HG02678 (cell line): ENCODE results near the gene ZCCHC9.
"Not testable (repeated sequence)": the region's sequence is repeated elsewhere in the genome, so short reads cannot be mapped to it uniquely, and the experiment has no call there.

Experiments used
- ATAC-seq: cut with Tn5 transposase; IDR thresholded peaks from one replicate; pipeline ENCODE4 v1.9.1; 2021; ENCODE audit warnings: mild to moderate bottlenecking, moderate library complexity; ENCODE audit not compliant: unreplicated experiment

ZCCHC9 gene

DNA sequence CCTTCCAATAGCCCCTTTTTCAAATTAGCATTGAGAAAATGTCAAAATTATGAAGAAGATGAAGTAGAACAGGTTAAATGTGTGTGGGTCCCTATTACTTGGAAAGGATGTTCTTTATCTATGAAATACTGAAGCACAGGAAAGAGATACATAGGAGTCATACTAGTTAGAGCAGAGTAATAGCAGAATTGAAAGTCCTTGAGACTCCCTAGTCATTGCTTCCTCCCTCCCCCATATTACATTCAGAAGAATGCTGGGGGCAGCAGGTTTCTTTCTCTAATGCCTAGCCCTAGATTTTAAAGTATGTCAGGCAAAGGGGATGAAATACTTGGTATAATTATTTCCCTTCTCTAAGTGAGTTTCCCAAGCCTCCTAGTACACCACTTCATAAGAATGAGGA, 4.4 kb downstream of the ZCCHC9 start:
- no peak for ATAC-seq

DNA sequence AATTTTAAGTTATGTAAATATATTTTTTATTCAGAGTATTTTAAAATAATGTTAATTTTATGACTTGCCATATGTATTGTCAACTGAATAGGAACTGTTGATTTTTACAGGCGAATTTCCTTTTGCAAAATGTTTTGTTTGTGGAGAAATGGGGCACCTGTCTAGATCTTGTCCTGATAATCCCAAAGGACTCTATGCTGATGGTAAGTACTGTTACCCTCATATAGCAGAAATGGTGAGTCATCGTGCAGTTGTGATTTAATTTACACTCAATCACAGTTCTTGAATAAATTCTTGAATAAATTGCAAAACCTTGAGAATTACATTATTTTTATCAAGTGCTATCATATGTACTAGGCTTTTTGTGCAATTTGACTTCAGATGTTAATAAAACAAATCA, 7.4 kb downstream of the ZCCHC9 start:
- no peak for ATAC-seq

DNA sequence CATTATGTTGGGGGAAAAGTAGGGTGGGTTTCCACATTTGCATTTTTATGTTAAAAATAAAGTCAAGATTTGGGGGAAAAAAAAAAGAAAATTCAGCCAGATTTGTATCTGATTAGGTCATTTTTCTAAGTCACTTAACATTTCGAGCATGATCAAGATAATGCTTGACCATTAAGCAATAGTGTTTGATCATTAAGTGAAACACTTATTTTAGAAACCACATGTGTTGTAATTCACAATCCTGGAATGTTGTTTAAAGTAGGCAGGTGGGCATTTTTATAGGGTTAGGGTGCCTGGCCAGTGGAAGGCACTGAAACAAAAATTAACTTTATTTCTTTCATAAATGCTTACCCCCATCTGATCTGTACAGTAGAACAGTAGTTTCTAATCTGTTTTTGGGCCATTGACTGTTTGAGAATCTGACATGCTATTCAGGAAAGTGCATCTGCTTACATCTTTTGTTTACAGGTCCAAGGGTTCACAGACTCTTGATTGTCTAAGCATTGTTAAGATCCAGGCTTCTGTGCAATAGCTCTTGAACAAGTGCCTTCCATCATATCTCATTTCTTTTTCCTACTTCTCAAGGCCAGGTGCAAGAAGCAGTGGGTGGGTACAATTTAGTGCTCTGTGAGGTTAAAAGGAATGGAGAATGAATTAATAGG, 9.1 kb downstream of the ZCCHC9 start:
- no peak for ATAC-seq

DNA sequence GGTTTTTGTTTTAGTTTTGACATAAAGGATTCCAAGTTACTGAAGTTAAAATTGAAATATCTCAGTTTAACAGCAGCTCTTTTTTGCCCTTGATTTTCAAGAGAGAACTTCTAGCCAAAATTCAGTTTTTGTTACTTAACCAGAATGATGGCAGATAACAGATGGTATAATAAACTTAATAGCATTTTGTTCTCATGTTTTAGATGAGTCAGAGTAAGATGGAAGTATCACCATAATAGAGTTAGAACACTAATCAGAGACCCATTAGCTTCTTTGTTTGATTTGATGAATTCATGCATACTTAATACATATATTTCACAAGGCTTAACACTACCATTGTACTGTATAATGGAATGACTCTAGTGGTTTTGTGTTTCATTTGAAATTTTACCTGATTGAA, 11.9 kb downstream of the ZCCHC9 start:
- ATAC-seq: no peak

DNA sequence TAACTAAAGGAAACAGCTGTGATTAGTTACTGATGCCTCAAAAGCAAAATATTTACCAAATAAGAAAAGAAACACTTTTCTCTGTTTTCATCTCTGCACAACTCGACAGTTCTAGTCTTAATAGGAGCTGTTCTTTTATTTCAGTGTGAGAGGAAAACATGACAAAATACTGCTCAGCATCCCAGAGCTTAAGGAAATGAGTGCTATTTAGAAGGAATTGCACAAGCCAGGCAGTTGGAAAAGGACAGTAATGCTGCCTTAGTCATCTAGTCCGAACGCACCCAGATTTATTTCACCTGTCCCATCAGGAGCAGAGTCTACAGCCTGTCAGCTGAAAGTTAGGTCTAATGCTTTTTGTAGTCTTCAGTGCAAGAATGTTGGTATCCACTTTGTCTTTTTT, 12.3 kb downstream of the ZCCHC9 start:
- ATAC-seq: no peak

DNA sequence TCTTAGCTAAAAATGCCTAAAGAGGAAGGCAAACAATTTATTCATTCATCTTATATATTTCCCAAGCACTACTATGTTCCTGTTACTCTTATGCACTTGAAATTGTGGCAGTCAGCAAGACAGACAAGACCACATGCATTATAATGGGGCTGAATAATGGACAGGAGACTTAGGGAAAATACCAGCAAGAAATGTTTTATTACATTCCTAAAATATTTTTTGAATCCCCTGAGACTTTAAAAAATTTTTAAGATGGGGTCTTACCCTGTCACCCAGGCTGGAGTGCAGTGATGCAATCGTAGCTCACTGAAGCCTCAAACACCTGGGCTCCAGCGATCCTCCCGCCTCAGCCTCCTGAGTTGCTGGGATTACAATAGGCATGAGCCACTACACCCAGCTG, 13.2 kb downstream of the ZCCHC9 start:
- no peak for ATAC-seq

DNA sequence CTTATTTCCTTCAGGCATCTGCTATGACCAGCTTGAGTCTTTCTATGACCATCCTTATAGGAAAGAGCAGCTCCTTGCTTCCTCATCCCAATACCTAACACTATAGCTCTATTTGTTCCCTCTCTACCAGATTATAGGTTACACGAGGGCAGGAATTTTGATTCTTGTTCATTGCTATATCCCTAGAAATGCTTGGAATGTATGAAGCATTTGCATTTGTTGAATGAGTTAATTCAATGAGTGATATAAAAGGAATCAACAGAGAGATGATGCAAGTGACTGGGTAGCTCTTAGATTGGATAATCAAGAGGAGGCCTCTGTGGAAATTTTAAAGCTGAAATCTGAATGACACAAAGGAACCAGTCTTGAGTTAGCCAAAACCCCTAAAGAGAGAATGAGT, 13.9 kb downstream of the ZCCHC9 start:
- no peak for ATAC-seq

DNA sequence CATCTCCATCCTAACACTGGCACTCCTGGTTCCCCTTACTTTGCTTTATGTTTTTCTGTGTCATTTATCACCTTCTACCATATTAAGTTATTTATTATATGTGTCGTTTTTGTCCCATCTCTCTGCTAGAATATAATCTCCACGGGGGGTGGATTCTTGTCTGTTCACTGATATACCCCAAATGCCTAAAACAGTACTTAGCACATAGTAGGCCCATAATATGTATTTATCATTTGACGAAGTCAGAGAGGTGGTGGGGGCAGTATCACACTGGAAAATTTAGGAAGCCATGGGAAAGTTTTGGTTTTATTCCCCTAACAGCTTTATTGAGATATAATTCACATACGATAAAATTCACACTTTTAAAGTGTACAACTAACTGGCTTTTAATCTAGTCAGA, 14.4 kb downstream of the ZCCHC9 start:
- ATAC-seq: no peak

DNA sequence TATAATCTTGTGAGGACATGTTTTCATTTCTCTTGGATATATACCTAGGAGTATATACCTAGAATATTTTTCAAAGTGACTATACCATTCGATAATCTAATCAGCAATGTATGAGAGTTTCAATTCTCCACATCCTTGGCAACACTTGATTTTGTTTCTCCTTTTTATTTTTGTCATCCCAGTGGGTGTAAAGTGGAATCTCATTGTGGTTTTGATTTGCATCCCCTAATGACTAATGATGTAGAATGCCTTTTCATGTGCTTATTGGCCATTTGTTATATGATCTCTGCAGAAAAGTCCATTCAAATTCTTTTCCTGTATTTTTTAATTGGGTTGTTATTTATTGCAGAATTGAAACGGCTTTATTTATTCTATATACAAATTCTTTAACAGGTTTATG, 15.2 kb downstream of the ZCCHC9 start:
- ATAC-seq: no peak

DNA sequence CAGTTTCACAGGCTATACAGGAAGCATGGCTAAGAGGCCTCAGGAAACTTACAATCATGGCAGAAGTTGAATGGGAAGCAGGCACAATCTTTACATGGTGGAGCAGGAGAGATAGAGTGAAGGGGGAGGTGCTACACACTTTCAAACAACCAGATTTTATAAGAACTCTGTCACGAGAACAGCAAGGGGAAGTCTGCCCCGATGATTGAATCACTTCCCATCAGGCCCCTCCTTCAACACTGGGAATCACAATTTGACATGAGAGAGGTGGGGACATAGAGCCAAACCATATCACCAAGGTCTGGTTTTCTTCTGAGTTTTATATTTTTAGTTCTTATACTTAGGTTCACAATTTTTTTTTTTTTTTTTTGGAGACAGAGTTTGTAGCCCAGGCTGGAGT, 16.1 kb downstream of the ZCCHC9 start:
- no peak for ATAC-seq

DNA sequence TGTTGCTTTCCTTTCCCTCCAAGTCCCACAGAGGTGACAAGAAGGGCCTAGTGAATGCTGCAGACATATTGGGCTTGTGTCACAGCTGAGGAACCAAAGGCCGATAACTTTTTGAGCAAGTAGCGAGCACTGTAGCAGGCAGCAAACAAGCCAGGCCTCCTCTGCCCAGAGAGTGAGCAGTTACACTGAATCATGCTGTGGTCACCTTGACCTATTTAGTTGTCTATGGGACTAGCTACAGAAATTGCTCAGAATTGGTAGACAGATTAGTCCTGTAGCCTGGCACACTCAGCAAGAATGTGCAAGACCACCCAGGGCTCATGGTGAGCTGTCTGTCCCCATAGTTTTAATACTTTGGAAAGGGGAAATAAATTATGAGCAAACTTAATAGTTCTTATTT, 25.2 kb downstream of the ZCCHC9 start:
- no peak for ATAC-seq

DNA sequence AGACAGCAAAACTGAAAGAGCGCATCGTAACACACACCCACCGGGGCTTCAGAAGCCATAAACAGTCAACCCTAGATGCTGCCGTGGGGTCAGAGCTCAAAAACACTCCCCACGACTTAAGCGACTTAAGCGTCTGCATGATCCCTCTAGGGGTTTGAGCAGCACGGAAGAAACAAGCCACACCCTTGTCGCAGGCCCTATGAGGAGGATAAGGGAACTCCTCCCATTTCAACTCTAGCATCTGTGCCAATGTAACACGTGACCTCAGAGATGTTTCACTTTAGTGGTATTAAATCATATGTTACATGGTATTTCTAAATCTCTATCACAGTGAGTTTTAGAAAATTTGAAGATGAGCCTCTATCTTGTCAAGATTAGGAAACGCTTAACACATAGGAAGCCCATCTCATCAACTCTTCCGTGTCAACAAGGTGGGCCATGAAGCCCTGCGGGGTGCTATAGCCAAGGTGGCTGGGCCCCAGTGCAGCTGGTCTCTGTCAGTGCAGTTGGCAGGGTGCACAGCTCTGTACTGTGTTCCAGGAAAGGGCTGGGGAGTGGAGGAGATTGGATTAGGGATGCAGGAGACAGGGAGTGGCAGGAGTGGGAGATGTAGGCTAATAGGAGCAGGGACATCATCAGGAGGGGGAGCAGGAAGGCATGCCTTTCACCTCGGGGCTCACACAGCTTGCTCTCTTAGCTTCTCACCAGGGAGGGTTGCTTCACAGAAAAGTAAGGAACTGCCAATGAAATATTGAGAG, 33.1 kb downstream of the ZCCHC9 start:
- no peak for ATAC-seq

DNA sequence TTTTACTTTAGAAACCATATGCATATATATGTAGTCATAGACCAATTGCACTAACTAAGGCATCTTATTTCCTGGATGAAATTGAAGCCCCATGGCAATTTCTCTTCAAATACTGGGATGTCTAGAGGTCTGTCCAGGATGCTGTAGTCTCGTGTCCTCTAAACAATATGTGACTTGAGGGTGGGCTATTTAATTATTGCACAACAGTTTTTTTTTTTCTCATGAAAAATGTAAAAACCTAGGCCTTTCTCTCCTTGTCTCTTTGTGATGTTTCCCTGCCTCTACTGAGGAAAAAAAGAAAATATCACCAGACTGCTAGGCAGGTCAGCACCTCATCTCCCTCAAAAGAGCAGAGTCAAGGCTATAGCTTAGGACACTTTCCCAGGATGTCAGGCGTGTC, 34.6 kb downstream of the ZCCHC9 start:
- no peak for ATAC-seq

DNA sequence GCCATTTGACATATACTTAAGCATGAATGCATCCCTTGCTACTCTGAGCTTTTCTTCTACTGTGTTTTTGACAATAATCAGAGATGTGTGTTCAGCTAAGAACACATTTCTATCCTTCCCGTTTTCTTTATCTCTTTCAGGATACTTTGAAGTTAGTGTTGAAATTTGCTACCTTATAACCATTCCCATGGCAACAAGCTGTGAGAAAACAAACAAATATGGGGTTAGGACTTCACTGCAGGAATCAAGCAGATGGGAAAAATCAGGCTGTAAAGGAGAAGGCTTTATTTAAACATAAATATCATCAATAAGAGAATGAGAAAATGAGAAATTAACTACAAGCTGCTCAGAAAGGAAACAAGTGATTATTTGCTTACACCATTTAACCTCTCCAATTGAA, 35.2 kb downstream of the ZCCHC9 start:
- ATAC-seq: no peak

DNA sequence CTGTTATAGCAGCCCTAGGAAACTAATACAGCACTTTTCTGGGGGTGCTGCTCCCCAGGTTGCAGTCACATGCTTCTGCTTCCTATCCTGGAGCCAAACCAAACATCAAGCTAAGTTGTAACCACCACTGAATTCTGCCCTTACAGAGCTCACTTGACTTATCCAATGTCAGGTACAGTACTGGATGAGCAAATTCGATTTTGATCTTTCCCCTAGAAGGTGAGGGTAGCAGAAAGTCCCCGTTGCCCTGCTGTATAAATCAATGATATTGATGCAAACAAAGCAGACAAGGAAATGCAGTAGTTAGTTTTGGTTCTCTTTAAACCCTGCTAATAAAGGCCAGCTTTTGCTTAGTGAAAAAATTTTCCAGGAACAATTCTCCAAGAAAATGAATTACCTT, 36.4 kb downstream of the ZCCHC9 start:
- no peak for ATAC-seq

DNA sequence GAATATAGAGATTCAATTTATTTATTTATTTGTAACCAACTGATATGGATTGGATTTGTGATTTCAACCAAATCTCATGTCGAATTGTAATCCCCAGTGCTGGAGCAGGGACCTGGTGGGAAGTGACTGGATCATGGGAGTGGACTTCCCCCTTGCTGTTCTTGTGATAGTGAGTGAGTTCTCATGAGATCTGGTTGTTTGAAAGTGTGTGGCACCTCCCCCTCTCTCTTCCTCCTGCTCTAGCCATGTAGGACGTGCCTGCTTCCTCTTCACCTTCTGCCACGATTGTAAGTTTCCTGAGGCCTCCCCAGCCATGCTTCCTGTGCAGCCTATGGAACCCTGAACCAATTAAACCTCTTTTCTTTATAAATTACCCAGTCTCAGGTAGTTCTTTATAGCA, 36.8 kb downstream of the ZCCHC9 start:
- not testable (repeated sequence) for ATAC-seq

DNA sequence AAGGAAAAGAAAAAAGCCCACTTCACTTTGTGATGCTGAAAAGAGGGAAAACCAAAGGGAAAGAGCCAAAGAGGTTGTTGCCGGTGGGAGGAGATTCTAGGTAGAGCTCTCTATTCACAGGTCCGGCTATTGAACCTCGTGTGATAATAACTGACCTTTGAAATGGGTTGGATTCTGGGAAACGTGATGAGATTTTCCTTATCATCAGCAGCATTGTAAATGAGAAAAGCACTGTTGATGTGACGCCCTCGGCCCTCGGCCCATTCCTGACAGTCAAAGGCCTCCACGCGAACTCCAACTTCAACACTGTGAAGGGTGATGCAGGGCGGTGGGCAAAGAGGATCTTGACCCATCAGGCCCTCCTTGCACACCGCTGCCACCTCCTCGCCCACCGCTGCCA, 43.3 kb downstream of the ZCCHC9 start:
- no peak for ATAC-seq

DNA sequence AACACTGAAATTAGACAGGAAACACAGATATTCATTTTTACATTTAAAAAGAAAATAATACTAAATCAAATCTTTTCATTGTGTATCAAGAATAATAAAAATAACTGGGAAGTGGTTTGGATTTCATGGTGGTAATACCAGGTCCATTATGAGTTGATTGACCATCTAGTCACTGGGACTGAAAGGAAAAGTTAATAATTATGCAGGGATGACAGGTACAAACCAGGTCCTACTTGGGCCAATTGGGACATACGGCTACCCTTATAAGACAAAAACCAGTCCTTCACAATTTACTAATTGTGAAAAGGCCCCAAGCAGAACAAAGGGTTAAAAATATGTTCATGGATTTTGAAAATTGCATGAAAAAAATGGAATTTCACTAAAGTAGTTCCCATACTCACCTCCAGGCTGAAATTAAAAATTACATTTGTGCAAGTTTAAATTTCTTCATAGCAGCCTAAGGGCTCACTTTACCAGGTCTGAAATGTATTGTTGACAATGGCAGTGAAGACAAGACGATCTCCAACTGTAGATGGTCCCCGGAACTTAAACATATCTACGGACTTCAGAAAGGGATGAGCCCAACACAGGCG, 44.1 kb downstream of the ZCCHC9 start:
- no peak for ATAC-seq

DNA sequence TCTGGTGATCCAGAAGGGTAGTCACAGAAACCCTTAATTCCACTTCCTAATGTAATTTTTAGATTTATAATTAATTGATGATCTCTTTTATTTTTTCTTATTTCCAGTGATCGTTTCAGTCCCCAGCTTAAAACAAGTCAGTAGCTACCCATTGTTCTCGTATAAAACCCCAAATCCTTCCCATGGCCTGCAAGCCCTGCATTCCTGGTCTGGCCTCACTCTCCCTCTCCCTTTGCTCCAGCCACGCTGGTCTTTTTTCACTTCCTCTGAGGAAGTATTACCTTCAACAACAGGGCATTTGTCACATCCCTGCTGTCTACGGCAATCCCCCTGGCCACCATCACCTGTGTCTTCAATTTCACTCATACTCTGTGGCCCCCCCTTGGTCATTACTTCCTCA, 47.8 kb downstream of the ZCCHC9 start:
- ATAC-seq: no peak

DNA sequence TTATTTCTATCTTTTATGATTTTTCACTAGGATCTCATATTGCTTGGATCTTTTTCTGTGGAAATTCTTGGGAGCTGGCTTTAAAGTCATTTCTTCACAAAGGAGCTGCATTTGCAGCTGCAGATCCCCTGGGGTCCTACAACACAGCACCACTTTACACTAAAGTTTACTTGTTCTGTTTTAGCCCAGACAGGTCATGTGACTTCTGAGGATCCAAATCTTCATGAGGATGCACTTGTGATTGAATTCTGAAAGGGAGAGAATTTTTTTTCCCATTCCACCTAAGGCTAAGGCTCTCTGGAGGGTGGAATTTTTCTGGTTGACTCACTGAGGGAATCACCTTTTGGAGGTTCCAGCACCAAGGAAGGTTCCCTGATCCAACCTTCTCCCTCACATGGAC, 49.1 kb downstream of the ZCCHC9 start:
- ATAC-seq: no peak

DNA sequence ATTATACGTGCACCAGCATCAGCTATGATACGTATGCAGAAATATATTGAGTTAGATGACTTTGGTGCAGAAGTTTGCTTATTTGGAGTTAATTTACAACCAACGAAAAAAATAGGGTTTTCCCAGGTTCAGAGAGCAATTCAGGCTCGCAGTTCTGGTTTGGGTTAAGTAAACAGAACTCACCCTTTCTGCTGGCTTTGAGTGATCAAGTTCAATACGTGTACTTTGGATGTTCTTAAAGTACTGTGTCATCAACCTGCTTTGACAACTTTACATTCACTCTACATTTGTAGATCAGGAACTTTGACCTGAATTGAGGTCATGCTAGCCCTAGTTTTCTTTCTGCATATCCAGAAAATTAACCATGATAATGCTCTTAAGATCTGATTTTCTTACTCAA, 51.8 kb downstream of the ZCCHC9 start:
- no peak for ATAC-seq

DNA sequence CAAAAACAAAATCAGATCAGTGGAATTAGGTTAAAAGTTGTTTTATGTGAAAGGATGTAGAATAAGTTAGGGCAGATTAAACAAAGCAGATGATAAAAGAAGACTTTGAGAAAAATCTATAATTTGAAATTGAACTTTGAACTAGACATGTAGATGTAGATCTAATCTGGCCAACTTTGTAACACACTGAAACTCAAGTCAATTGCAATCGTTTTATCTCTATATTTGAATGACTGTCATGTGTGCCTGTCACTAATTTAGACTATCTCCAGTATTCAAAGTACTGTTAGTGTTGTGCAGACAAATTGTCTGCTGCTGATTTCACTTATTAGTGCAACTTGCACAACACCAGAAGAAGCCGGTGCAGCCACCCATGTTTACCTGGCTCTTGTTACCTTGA, 52.7 kb downstream of the ZCCHC9 start:
- no peak for ATAC-seq
